HCT116 (cell line): ENCODE results near the gene DGKZ. TPM values are rescaled to one million over a fixed set of nuclear protein-coding genes. Genes with fewer than 3 reads are reported as not detected.

Experiments used
- ATAC-seq: fragments of 200-7000 bp; cut with Tn5 transposase; 2 replicates; pipeline ENCODE4 v1.9.1; 2020; ENCODE audit warnings: mild to moderate bottlenecking, moderate library complexity
- BruUV-seq: library from RNA; stranded (reverse); fragments of 400-500 nt; replicated peaks from 2 replicates; lab custom pipeline; 2021; lab: Mats Ljungman, UMichigan
- CTCF ChIA-PET: fragments of 300-600 bp; sonication (Branson Sonifier 250); formaldehyde crosslinking; loops from one replicate; lab custom pipeline; 2021; ENCODE audit warnings: antibody characterized with exemption; lab: Charles Lee
- POLR2A ChIA-PET: fragments of 300-600, 350-600 bp; sonication (Branson Sonifier 250); formaldehyde crosslinking; loops from one replicate; lab custom pipeline; 2021; ENCODE audit warnings: antibody characterized with exemption; lab: Charles Lee
- RAD21 ChIA-PET, 2 experiments: fragments of 300-600 bp; sonication (Branson Sonifier 250); formaldehyde crosslinking; loops; one replicate each; lab custom pipeline; 2023; ENCODE audit warnings: low total read pairs in 2 of 2; ENCODE audit not compliant: uncharacterized antibody in 2 of 2, unreplicated experiment in 2 of 2, low non-redundant PET in 1 of 2; lab: Charles Lee
- DNase-seq: peaks from one replicate; pipeline ENCODE4 v3.0.0-alpha.2; 2010; ENCODE audit warnings: low read depth, low spot score
- H2AFZ ChIP-seq: fragments of 200-600 bp; shearing (Covaris generic), sonication (generic); 2 replicates; pipeline ENCODE4 v1.6.1; 2017; ENCODE audit warnings: low read depth, mixed run types, mixed read lengths, antibody characterized with exemption, low read length; ENCODE audit not compliant: poor library complexity, severe bottlenecking
- H3K27ac ChIP-seq: 2 replicates; pipeline ENCODE4 v1.5.1; 2012; ENCODE audit warnings: low read depth, low read length
- H3K27me3 ChIP-seq: fragments of 200-600 bp; sonication (generic); 2 replicates; pipeline ENCODE4 v1.6.1; 2016; ENCODE audit warnings: mixed run types, low read length, mixed read lengths; ENCODE audit not compliant: insufficient read depth
- H3K36me3 ChIP-seq, 2 experiments: fragments of 200-500 bp in 1 of 2; fragments of 200-600 bp in 1 of 2; sonication (Bioruptor generic) in 1 of 2; sonication (generic) in 1 of 2; 2 replicates each; pipeline versions ENCODE4 v1.5.1 to v1.6.1; 2014 to 2016; ENCODE audit warnings: low read length in 2 of 2, inconsistent platforms in 1 of 2, mixed read lengths in 1 of 2, mixed run types in 1 of 2; ENCODE audit not compliant: insufficient read depth in 2 of 2, control insufficient read depth in 1 of 2
- H3K4me1 ChIP-seq, 2 experiments: fragments of 200-600 bp in 1 of 2; sonication (generic) in 1 of 2; 2 replicates each; pipeline versions ENCODE4 v1.5.1 to v1.6.1; 2012 to 2017; ENCODE audit warnings: low read length in 2 of 2, inconsistent platforms in 1 of 2, mild to moderate bottlenecking in 1 of 2, mixed read lengths in 1 of 2, mixed run types in 1 of 2, moderate library complexity in 1 of 2; ENCODE audit not compliant: insufficient read depth in 2 of 2, control insufficient read depth in 1 of 2
- H3K4me2 ChIP-seq: fragments of 200-600 bp; sonication (generic); 2 replicates; pipeline ENCODE4 v1.6.1; 2017; ENCODE audit warnings: mixed run types, low read length, mixed read lengths
- H3K4me3 ChIP-seq, 2 experiments: fragments of 200-600 bp in 1 of 2; sonication (generic) in 1 of 2; replicated peaks in 1 of 2; 2 replicates each; pipeline ENCODE4 v1.5.1; 2011 to 2016; ENCODE audit warnings: low read length in 2 of 2, control low read depth in 1 of 2, low read depth in 1 of 2, mild to moderate bottlenecking in 1 of 2, mixed read lengths in 1 of 2, mixed run types in 1 of 2
- H3K79me2 ChIP-seq: fragments of 200-600 bp; sonication (generic); 2 replicates; pipeline ENCODE4 v1.6.1; 2017; ENCODE audit warnings: mild to moderate bottlenecking, mixed run types, low read length, moderate library complexity, mixed read lengths; ENCODE audit not compliant: insufficient read depth
- H3K9ac ChIP-seq: fragments of 200-600 bp; sonication (generic); 2 replicates; pipeline ENCODE4 v1.6.1; 2016; ENCODE audit warnings: low read length, mixed read lengths
- H3K9me2 ChIP-seq: fragments of 200-600 bp; sonication (generic), shearing (Covaris generic); 2 replicates; pipeline ENCODE4 v1.6.1; 2017; ENCODE audit warnings: mixed run types, mild to moderate bottlenecking, moderate library complexity; ENCODE audit not compliant: insufficient read depth
- H3K9me3 ChIP-seq, 2 experiments: fragments of 200-500 bp in 1 of 2; fragments of 200-600 bp in 1 of 2; sonication (Bioruptor generic) in 1 of 2; sonication (generic) in 1 of 2; 2 replicates each; pipeline ENCODE4 v1.6.1; 2014 to 2017; ENCODE audit warnings: low read length in 2 of 2, mixed read lengths in 2 of 2, inconsistent platforms in 1 of 2, low read depth in 1 of 2, mild to moderate bottlenecking in 1 of 2, mixed run types in 1 of 2, moderate library complexity in 1 of 2; ENCODE audit not compliant: control insufficient read depth in 1 of 2, insufficient read depth in 1 of 2
- H4K20me1 ChIP-seq: fragments of 200-600 bp; sonication (generic), shearing (Covaris generic); 2 replicates; pipeline ENCODE4 v1.6.1; 2017; ENCODE audit warnings: mixed run types, mild to moderate bottlenecking, moderate library complexity; ENCODE audit not compliant: insufficient read depth
- CBX3 ChIP-seq: IDR thresholded peaks from 2 replicates; pipeline ENCODE4 v1.6.1; 2012; ENCODE audit warnings: low read depth
- EGR1 ChIP-seq: IDR thresholded peaks from 2 replicates; pipeline ENCODE4 v1.6.1; 2012; ENCODE audit warnings: low read depth
- POLR2A ChIP-seq: IDR thresholded peaks from 2 replicates; pipeline ENCODE4 v1.7.0; 2011; ENCODE audit warnings: borderline replicate concordance; ENCODE audit not compliant: insufficient read depth, insufficient read length; ENCODE audit errors: extremely low read depth
- SRF ChIP-seq: IDR thresholded peaks from 2 replicates; pipeline ENCODE4 v1.6.1; 2012; ENCODE audit warnings: low read depth
- ZNF274 ChIP-seq: fragments of 200-500 bp; sonication (Bioruptor generic); IDR thresholded peaks from 2 replicates; pipeline ENCODE4 v1.6.1; 2014; ENCODE audit warnings: mild to moderate bottlenecking, low read depth, low read length, inconsistent platforms
- intact Hi-C: fragments of 100-400 bp; cut with micrococcal nuclease; formaldehyde crosslinking; loops from 2 replicates; pipeline ENCODE4 v1.10.0; 2022
- total RNA-seq: library from RNA; stranded (reverse); gene quantifications from one replicate; pipeline ENCODE4 v1.2.1, GENCODE V29; 2021; ENCODE audit not compliant: unreplicated experiment
- TF ChIP-seq, protein P1 (sequence below): IDR thresholded peaks from 2 replicates; pipeline ENCODE4 v1.6.1; 2012; ENCODE audit warnings: low read depth

DGKZ gene
- total RNA-seq, 1 experiment from 2014 or later: 70.2 TPM

- Histone ChIP-seq H4K20me1 (no peaks in the 10 kb centered on the region), H3K4me3 (no peak overlapping the region), H3K36me3 (no peaks in the 10 kb centered on the region; a peak in 1 of 4 replicates), H3K9ac (no peak overlapping the region), H3K4me1 (no peaks in the 10 kb centered on the region), H3K4me2 (no peak overlapping the region), H3K27ac (no peak overlapping the region), H2AFZ (no peak overlapping the region), H3K79me2 (no peaks in the 10 kb centered on the region), H3K9me2 (no peaks in the 10 kb centered on the region), H3K27me3 (no peaks in the 10 kb centered on the region), H3K9me3 (no peaks in the 10 kb centered on the region)
- ATAC-seq: no peak
- intact Hi-C loops: no loop called here
- ChIA-PET CTCF (no interaction called here), POLR2A (no interaction called here), RAD21 (no interaction called here)
- TF ChIP-seq ZNF274 (no peak), EGR1 (no peak), CBX3 (no peak), POLR2A (no peak), SRF (no peak)
- TF ChIP-seq, protein P1, sequence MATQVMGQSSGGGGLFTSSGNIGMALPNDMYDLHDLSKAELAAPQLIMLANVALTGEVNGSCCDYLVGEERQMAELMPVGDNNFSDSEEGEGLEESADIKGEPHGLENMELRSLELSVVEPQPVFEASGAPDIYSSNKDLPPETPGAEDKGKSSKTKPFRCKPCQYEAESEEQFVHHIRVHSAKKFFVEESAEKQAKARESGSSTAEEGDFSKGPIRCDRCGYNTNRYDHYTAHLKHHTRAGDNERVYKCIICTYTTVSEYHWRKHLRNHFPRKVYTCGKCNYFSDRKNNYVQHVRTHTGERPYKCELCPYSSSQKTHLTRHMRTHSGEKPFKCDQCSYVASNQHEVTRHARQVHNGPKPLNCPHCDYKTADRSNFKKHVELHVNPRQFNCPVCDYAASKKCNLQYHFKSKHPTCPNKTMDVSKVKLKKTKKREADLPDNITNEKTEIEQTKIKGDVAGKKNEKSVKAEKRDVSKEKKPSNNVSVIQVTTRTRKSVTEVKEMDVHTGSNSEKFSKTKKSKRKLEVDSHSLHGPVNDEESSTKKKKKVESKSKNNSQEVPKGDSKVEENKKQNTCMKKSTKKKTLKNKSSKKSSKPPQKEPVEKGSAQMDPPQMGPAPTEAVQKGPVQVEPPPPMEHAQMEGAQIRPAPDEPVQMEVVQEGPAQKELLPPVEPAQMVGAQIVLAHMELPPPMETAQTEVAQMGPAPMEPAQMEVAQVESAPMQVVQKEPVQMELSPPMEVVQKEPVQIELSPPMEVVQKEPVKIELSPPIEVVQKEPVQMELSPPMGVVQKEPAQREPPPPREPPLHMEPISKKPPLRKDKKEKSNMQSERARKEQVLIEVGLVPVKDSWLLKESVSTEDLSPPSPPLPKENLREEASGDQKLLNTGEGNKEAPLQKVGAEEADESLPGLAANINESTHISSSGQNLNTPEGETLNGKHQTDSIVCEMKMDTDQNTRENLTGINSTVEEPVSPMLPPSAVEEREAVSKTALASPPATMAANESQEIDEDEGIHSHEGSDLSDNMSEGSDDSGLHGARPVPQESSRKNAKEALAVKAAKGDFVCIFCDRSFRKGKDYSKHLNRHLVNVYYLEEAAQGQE: no peak
- BruUV-seq: no TSS peak
- no peak for DNase-seq
Measured at GRCh38 chr11:46408407-46408986, 61.2 kb downstream of the DGKZ start.
